Measurements from ENCODE around the gene MYH7. TPM values are rescaled to one million over a fixed set of nuclear protein-coding genes. Genes with fewer than 3 reads are reported as not detected.

Gene MYH7
- total and polyA plus RNA-seq, 2 of the 4 experiments (the other 2 are of a cell fraction) = not detected

GRCh38 chr14:23454445-23454856 lies 19.0 kb upstream of the MYH7 start:
- no peak overlapping the region for H2AK9ac ChIP-seq (replicated peaks; ENCODE audit: low read depth, low read length, poor library complexity)
- no peak overlapping the region for H2BK20ac ChIP-seq (ENCODE audit: low read depth, low read length)
- no peak overlapping the region for H3K4me3 ChIP-seq (ENCODE audit: insufficient read depth, low read depth, low read length)
- H3K9ac ChIP-seq (ENCODE audit: low read depth, low read length) = no peak overlapping the region
- no peak overlapping the region for H2AFZ ChIP-seq (replicated peaks; ENCODE audit: low read length, poor library complexity)
- H3K27me3 ChIP-seq (ENCODE audit: control insufficient read depth, insufficient read depth, low read length) = no peaks in the 10 kb centered on the region
- no peak for DNase-seq
- BruUV-seq (replicated peaks) = no TSS peak
- H3K27ac ChIP-seq (ENCODE audit: insufficient read depth, low read length) = no peak overlapping the region
- no peaks in the 10 kb centered on the region for H3K9me3 ChIP-seq (ENCODE audit: control insufficient read depth, insufficient read depth, low read length)
- no peak overlapping the region for H2BK5ac ChIP-seq (ENCODE audit: low read depth, low read length, poor library complexity, severe bottlenecking)
- H3K4me1 ChIP-seq (ENCODE audit: control insufficient read depth, insufficient read depth, low read length) = no peaks in the 10 kb centered on the region
- H4K20me1 ChIP-seq (ENCODE audit: insufficient read depth, low read length) = no peaks in the 10 kb centered on the region
- H3K4me2 ChIP-seq (ENCODE audit: low read depth, low read length) = no peak overlapping the region
- ATAC-seq (ENCODE audit: low read depth) = no peak
- H3K79me1 ChIP-seq (ENCODE audit: low read depth in 1 of 2, low read length in 2 of 2) = no peaks in the 10 kb centered on the region
- WGBS, 2 experiments (ENCODE audit: extremely low coverage in 2 of 2, insufficient read length in 1 of 2) = 67% methylated on average over 1 of the region's 1 CpG; no CpG with 5 or more reads in 1 of the 2 experiments
- intact Hi-C loops (cut with micrococcal nuclease) = no loop called here
- no peak overlapping the region for H2BK15ac ChIP-seq (ENCODE audit: low read depth, low read length)
- no peak overlapping the region for H3K14ac ChIP-seq (replicated peaks; ENCODE audit: low read depth, low read length)
- no peaks in the 10 kb centered on the region for H3K9me1 ChIP-seq (ENCODE audit: insufficient read depth, low read length)
- no peak overlapping the region for H3K4ac ChIP-seq (ENCODE audit: low read depth, low read length)
- in situ Hi-C loops (cut with MboI; ENCODE audit: low sequenced_read_pairs) = no loop called here
- no peaks in the 10 kb centered on the region for H3K36me3 ChIP-seq (ENCODE audit: control insufficient read depth, insufficient read depth, low read length)
- no peak overlapping the region for H2BK120ac ChIP-seq (ENCODE audit: low read depth, low read length)
- H3K56ac ChIP-seq (ENCODE audit: extremely low read depth, insufficient read depth, low read length) = no peak overlapping the region
- TF ChIP-seq RAD21 (IDR thresholded peaks at IDR 0.05; ENCODE audit: low read length) (no peak), USF2 (IDR thresholded peaks at IDR 0.05; ENCODE audit: low read depth, low read length) (no peak), RFX5 (IDR thresholded peaks at IDR 0.05; ENCODE audit: low read depth, low read length) (no peak), NFE2L2 (IDR thresholded peaks at IDR 0.05; ENCODE audit: low read depth, low read length) (no peak), SMC3 (IDR thresholded peaks at IDR 0.05; ENCODE audit: low read depth, low read length) (no peak), POLR2A (IDR thresholded peaks at IDR 0.05; ENCODE audit: low read depth, low read length) (no peak), FOS (IDR thresholded peaks at IDR 0.05; ENCODE audit: low read depth, low read length) (no peak), MAFK (IDR thresholded peaks at IDR 0.05; ENCODE audit: low read depth, low read length) (no peak), CEBPB (IDR thresholded peaks at IDR 0.05; ENCODE audit: low read depth, low read length) (no peak), CTCF (conservative IDR thresholded peaks at IDR 0.05; ENCODE audit: low read depth, low read length) (no peak), MXI1 (IDR thresholded peaks at IDR 0.05; ENCODE audit: borderline replicate concordance, low read depth, low read length) (no peak), ELK1 (IDR thresholded peaks at IDR 0.05; ENCODE audit: borderline replicate concordance, low read depth, low read length) (no peak), RCOR1 (IDR thresholded peaks at IDR 0.05; ENCODE audit: insufficient replicate concordance, low read length) (no peak), BHLHE40 (IDR thresholded peaks at IDR 0.05; ENCODE audit: low read depth, low read length) (no peak), MAZ (IDR thresholded peaks at IDR 0.05; ENCODE audit: borderline replicate concordance, low read depth, low read length) (no peak), CHD1 (IDR thresholded peaks at IDR 0.05; ENCODE audit: low read depth, low read length) (no peak)
- no peak overlapping the region for H4K8ac ChIP-seq (ENCODE audit: low read depth in 2 of 2, low read length in 2 of 2)
- no peak overlapping the region for H4K5ac ChIP-seq (ENCODE audit: low read depth, low read length)
- ChIA-PET CTCF (no interaction called here), POLR2A (ENCODE audit: unreplicated experiment) (no interaction called here)
- dilution Hi-C loops (cut with HindIII; ENCODE audit: low sequenced_read_pairs, unreplicated experiment) = no loop called here
- H3K18ac ChIP-seq (ENCODE audit: low read depth, low read length) = no peak overlapping the region
- no peak overlapping the region for H2AK5ac ChIP-seq (ENCODE audit: low read depth, low read length)
- no peak overlapping the region for H4K91ac ChIP-seq (ENCODE audit: insufficient read depth, low read depth, low read length)
- H3K23ac ChIP-seq (ENCODE audit: low read depth, low read length) = no peak overlapping the region
